A549 treated with GW870086 at 1 μM for 4 hours (cell line): Measurements from ENCODE around the gene STAC2. TPM values are rescaled to one million over a fixed set of nuclear protein-coding genes. Genes with fewer than 3 reads are reported as not detected.

ENCODE experiments used
- total RNA-seq: library from RNA; stranded (reverse); fragments of 200-300 nt; extraction: Qiagen RNA extraction; gene quantifications from 5 replicates; pipeline ENCODE4 v1.2.3, GENCODE V29; 2022; ENCODE audit warnings: low read depth

STAC2 gene
- total RNA-seq, result 0.81 to 1.7 TPM (median 1.3 TPM) in 5 replicates

GRCh38 chr17:39225308-39225958 is at the start of gene STAC2:
Gene STAC2, minus strand, starts transcription at chr17:39225945. Its CDS starts 443 bp downstream, at chr17:39225502.

GRCh38 chr17:39200070-39200879 is 25.5 kb downstream of the STAC2 start, which contains the start of gene RPL19:
Gene RPL19, plus strand, starts transcription at chr17:39200283. Its CDS starts 62 bp downstream, at chr17:39200345.

DNA sequence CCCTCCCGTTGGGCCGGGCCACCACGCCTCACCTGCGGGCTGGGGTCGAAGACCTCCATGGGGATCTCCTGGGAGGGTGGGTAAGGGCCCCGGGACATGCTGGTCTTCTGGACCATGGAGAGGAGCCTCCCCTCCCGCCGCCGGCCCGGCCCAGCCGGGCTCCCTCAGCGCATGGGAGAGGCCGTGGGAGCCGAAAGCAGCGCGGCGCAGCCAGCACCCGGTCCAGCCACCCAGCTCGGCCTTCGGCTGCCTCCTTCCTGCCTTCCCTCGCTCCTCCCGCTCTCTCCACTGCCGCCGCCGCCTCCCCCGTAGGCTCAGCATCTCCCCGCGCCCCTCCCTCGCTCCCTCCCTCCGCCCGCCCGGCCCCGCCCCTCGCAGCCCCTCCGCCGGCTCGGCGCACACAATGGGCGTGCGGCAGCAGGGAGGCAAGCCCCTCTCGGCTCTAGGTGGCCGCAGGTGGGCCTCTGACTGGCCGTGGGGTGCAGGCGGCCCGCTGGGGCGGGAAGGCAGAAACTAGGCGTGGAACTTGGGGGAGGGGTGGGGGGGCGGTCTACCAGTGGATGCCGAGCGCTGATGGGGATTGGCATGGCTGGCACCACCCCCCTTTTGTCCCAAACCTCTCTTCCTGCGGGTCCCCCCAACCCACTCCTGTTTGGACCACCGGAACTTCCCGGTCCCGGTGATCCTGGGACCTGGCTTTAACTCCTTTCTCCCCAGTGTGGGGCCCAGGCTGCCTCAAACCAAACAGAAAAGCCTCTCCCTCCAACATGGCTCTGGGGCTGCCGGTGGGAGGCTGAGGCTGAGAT is 28.2 kb downstream of the STAC2 start, which contains the start of gene CACNB1:
TSS of gene CACNB1 (minus strand) at position 290 of the 806 bp plus-strand sequence. CDS start at position 116, 174 bp downstream.

GRCh38 chr17:39165841-39166349 is 59.9 kb downstream of the STAC2 start, which contains the start of gene ARL5C:
Gene ARL5C, minus strand, starts transcription at chr17:39166161. Its CDS starts 401 bp downstream, at chr17:39165760.

Other genes starting within 250 kb of the STAC2 start
- gene PLXDC1, start 74.3 kb downstream of the STAC2 start, total RNA-seq, result 0.05 to 0.43 TPM (median 0.10 TPM) in 5 replicates
- gene ARL5C, start 59.8 kb downstream of the STAC2 start, total RNA-seq, result 0.06 TPM in 1 of 5 replicates, not detected in the others
- 4.7 to 6.4 TPM (median 5.0 TPM) in 5 replicates for gene CACNB1, start 28.3 kb downstream of the STAC2 start, total RNA-seq
- 3,791 to 4,052 TPM (median 3,919 TPM) in 5 replicates for gene RPL19, start 25.7 kb downstream of the STAC2 start, total RNA-seq
- 6.3 to 7.8 TPM (median 7.3 TPM) in 5 replicates for gene FBXL20, start 175.7 kb upstream of the STAC2 start, total RNA-seq
- 24.9 to 35.6 TPM (median 30.5 TPM) in 5 replicates for gene MED1, start 225.3 kb upstream of the STAC2 start, total RNA-seq
- 28.2 to 40.5 TPM (median 36.3 TPM) in 5 replicates for gene CDK12, start 235.5 kb upstream of the STAC2 start, total RNA-seq